ENCODE results near the gene TRIO. TPM values are rescaled to one million over a fixed set of nuclear protein-coding genes. Genes with fewer than 3 reads are reported as not detected.

Gene TRIO
- total RNA-seq, 4 donors from 2014 or later = 290 to 370 (median 346) TPM

- Histone ChIP-seq H3K9me3 (no peaks in the 10 kb centered on the region), H3K27ac (peak overlapping the region; percentile 65 to 96 (median 80)), H3K4me3 (peak overlapping the region in 1 of 4 donors; percentile 3), H3K4me1 (peaks cover 0 to 91% (median 46%) of the 10 kb centered on the region in 4 donors), H3K36me3 (no peaks in the 10 kb centered on the region), H3K27me3 (no peaks in the 10 kb centered on the region)
- 39 to 47% methylated on average over 15 to 17 of the region's 17 CpGs for WGBS, 2 donors
- DNase-seq (ENCODE audit: low spot score in 2 of 2) = no peak
- peak in 1 of 2 donors; percentile 55 for TF ChIP-seq EP300 (IDR thresholded peaks at IDR 0.05)
- peak in 1 of 2 donors; percentile 16 for TF ChIP-seq POLR2A (IDR thresholded peaks at IDR 0.05)
- TF ChIP-seq CTCF (IDR thresholded peaks at IDR 0.05) = no peak
Measured at GRCh38 chr5:14447958-14448911, 305.1 kb downstream of the TRIO start.

- Histone ChIP-seq H3K4me3 (no peak overlapping the region), H3K27ac (peak overlapping the region; percentile 65 to 96 (median 80)), H3K9me3 (no peaks in the 10 kb centered on the region), H3K4me1 (peaks cover 0 to 88% (median 50%) of the 10 kb centered on the region in 4 donors), H3K27me3 (no peaks in the 10 kb centered on the region), H3K36me3 (no peaks in the 10 kb centered on the region)
- DNase-seq (ENCODE audit: low spot score in 2 of 2) = no peak
- 37 to 54% methylated on average over 16 of the region's 16 CpGs for WGBS, 2 donors
- TF ChIP-seq POLR2A (IDR thresholded peaks at IDR 0.05) (no peak), EP300 (IDR thresholded peaks at IDR 0.05) (no peak), CTCF (IDR thresholded peaks at IDR 0.05) (no peak)
Measured at GRCh38 chr5:14449052-14449661, 306.0 kb downstream of the TRIO start.

GRCh38 chr5:14450018-14450524 lies 306.9 kb downstream of the TRIO start:
- peaks cover 0 to 5% (median 0%) of the 10 kb centered on the region in 3 donors for H3K36me3 ChIP-seq
- TF ChIP-seq POLR2A (IDR thresholded peaks at IDR 0.05) = peak in 1 of 2 donors; percentile 27
- TF ChIP-seq CTCF (IDR thresholded peaks at IDR 0.05) = no peak
- TF ChIP-seq EP300 (IDR thresholded peaks at IDR 0.05) = peak; percentile 18 to 79
- H3K27me3 ChIP-seq = no peaks in the 10 kb centered on the region
- H3K4me1 ChIP-seq = peaks cover 0 to 79% (median 46%) of the 10 kb centered on the region in 4 donors
- no peaks in the 10 kb centered on the region for H3K9me3 ChIP-seq
- DNase-seq (ENCODE audit: low spot score in 2 of 2) = peak; percentile 75 to 77
- WGBS, 2 donors = 22 to 32% methylated on average over 11 of the region's 11 CpGs
- H3K4me3 ChIP-seq = no peak overlapping the region
- H3K27ac ChIP-seq = peak overlapping the region; percentile 65 to 96 (median 80)

GRCh38 chr5:14450742-14451141 lies 307.6 kb downstream of the TRIO start:
- H3K9me3 ChIP-seq = no peaks in the 10 kb centered on the region
- H3K36me3 ChIP-seq = peaks cover 0 to 11% (median 0%) of the 10 kb centered on the region in 3 donors
- H3K4me1 ChIP-seq = peaks cover 0 to 72% (median 44%) of the 10 kb centered on the region in 4 donors
- TF ChIP-seq POLR2A (IDR thresholded peaks at IDR 0.05) (no peak), EP300 (IDR thresholded peaks at IDR 0.05) (no peak), CTCF (IDR thresholded peaks at IDR 0.05) (no peak)
- DNase-seq (ENCODE audit: low spot score in 2 of 2) = no peak
- WGBS, 2 donors = 92 to 94% methylated on average over 2 of the region's 2 CpGs
- H3K27ac ChIP-seq = peak overlapping the region; percentile 65 to 96 (median 80)
- H3K27me3 ChIP-seq = no peaks in the 10 kb centered on the region
- H3K4me3 ChIP-seq = no peak overlapping the region
